ENCODE results near the gene EPB41L1.

GRCh38 chr20:36230019-36230418, 75.5 kb downstream of the EPB41L1 start:
- TF ChIP-seq CTCF (conservative IDR thresholded peaks at IDR 0.05) (no peak), ZFX (IDR thresholded peaks at IDR 0.05) (no peak)
